GM12874 (cell line): ENCODE data around the gene PLA2G4A.

Experiments used
- CTCF ChIP-seq: IDR thresholded peaks from 2 replicates; pipeline ENCODE4 v1.5.1; 2011; ENCODE audit warnings: low read depth, mild to moderate bottlenecking, control low read depth, low read length, moderate library complexity; ENCODE audit not compliant: insufficient read depth

PLA2G4A gene

DNA sequence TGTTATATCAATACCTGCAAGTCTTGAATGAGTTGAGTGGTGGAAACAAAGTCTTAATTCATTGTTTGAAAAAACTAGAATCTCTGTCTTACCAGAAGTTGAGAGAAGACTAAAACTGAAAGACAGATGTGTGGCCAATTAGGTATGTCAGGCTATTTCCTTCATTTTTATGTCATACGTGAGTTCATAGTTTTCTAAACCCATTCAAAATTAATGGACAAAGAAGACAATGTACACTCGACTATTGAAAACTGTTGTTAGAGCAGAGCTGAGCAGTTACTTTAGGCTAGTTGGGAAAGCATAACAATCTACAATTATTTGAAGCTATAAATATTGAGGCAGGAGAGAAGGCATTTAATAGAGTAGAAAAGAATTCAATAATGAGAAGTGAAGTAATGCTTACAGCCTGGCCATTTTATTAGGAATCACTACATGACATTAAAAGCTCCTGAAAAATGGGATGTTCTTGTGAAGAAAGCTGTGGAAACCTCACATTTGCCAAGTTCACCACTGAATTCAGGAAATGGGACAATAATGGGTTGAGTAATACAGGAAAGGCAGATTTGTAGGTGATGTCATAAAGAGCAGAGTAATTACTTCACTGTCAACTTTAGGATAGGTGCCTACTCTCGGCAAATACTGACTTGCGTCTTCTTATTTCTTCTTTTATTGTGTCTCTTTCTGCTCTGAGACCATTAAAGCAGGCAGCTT, 204.4 kb downstream of the PLA2G4A start:
- TF ChIP-seq CTCF = no peak

- no peak for TF ChIP-seq CTCF
These were observed 205.1 kb downstream of the PLA2G4A start for GRCh38 chr1:187033693-187034390.

GRCh38 chr1:187034501-187034900, 205.8 kb downstream of the PLA2G4A start:
- TF ChIP-seq CTCF = no peak

- no peak for TF ChIP-seq CTCF
These were observed 209.3 kb downstream of the PLA2G4A start for GRCh38 chr1:187037973-187038553.
